Fibroblast of lung (primary cell): ENCODE data around the gene CCDC73.

Experiments
- CTCF ChIP-seq, 2 donors: IDR thresholded peaks in 1 of 2; conservative IDR thresholded peaks in 1 of 2; 1 replicate in 1 of 2; 2 replicates in 1 of 2; pipeline ENCODE4 v1.5.1; 2011 to 2012; ENCODE audit warnings: low read length in 2 of 2, control low read depth in 1 of 2, inconsistent platforms in 1 of 2, low read depth in 1 of 2, mild to moderate bottlenecking in 1 of 2
- EZH2 ChIP-seq: IDR thresholded peaks from 2 replicates; pipeline ENCODE4 v1.5.1; 2012; ENCODE audit warnings: low read length, control low read depth, mild to moderate bottlenecking; ENCODE audit errors: missing control alignments

GRCh38 chr11:32839308-32839707 lies 44.8 kb upstream of the CCDC73 start:
- TF ChIP-seq CTCF (conservative IDR thresholded peaks at IDR 0.05 in 1 of 2, IDR thresholded peaks at IDR 0.05 in 1 of 2; ENCODE audit: low read depth in 1 of 2, low read length in 2 of 2) (no peak), EZH2 (no peak)
